ENCODE measurements around the gene METTL24. TPM values are rescaled to one million over a fixed set of nuclear protein-coding genes. Genes with fewer than 3 reads are reported as not detected.
A peak's percentile ranks its signal among the peaks of the same experiment; 100 is the strongest.
"Not testable (repeated sequence)": the region's sequence is repeated elsewhere in the genome, so short reads cannot be mapped to it uniquely, and the experiment has no call there.

Gene METTL24
- total RNA-seq, 2 donors from 2014 or later, result 1.7 to 2.1 TPM

DNA sequence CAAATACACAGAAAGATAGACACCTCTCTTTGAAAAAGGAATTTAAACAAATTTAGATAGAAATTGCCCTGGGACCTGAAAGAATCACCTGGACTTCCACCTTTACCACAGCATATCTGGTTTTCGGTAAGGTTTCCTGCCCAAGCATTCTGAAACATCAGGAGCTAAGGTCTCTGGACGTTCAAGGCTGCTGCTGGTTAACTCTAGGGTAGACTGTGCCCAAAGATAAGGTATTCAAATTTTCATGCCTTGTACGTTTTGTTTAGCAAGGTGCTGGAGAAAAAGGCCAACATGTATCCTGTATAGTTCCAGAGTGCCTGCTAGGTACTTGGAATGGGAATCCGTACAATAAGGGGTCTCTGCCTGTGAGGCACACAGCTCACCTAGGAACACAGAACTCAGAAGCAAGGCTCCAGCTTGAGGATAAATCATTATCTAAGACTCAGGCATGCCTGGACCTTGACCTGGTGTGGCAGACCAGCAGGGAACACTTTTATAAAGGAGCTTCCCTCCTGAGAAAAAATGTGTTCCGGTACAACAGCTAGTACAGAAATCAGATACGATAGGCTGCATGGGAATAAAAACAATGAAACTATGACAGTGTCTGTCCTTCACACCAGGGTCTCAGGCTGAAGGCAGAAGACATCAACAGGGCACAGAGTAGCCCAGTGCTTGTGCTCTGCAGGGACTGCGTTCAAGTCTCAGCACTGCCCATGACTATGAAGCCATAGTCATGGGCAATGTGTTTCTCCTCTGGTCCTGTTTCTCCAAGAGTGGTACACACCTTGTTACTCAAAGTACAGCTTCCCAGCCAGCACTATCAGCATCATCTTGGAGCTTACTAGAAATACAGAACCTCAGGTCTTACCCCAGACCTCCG, 70.4 kb downstream of the METTL24 start:
- ATAC-seq, result no peak
- intact Hi-C loops (cut with DNase I), result no loop called here
- no peak for DNase-seq

GRCh38 chr6:110285306-110286060, 72.7 kb downstream of the METTL24 start:
- no peak for DNase-seq
- intact Hi-C loops (cut with DNase I), result no loop called here
- ATAC-seq, result no peak

DNA sequence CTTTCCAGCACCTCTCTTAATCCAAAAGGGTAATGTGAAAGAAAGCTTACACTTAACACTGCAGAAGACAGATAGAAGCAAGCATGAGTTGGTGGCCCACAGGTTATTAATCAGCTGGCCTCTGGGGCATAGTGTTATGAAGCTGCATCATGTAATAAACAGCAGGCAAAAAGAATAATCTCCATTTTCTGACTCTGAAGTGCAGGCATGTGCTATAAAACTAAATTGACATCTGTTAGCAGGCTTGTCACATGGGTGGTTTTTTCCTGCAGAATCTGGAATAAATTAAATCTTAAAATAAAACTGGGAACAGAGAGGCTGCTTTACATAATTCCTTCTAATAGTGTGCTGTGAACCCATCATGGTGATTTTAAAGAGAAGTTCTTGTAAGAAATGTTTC, 73.3 kb downstream of the METTL24 start:
- DNase-seq (no peak), ATAC-seq (no peak)
- intact Hi-C loops (cut with DNase I), result no loop called here

DNA sequence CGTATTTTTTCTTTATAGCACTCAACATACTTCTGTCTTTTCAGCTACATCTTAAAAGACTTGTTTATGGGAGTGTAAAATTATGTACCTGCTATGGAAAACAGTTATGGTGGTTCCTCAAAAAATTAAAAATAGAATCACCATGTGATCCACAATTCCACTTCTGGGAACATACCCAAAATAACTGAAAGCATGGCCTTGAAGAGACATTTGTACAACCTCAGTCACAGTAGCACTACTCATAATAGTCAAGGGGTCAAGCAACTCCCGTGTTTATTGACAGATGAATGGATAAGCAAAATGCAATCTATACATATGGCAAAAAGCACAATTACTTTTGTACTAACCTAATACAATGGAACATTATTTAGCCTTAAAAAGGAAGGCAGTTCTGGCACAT, 74.5 kb downstream of the METTL24 start:
- no peak for DNase-seq
- ATAC-seq, result peak in 1 of 2 donors; percentile 50
- intact Hi-C loops (cut with DNase I), result no loop called here

GRCh38 chr6:110282412-110282811, 75.7 kb downstream of the METTL24 start:
- intact Hi-C loops (cut with DNase I), result no loop called here
- ATAC-seq (no peak), DNase-seq (no peak)

DNA sequence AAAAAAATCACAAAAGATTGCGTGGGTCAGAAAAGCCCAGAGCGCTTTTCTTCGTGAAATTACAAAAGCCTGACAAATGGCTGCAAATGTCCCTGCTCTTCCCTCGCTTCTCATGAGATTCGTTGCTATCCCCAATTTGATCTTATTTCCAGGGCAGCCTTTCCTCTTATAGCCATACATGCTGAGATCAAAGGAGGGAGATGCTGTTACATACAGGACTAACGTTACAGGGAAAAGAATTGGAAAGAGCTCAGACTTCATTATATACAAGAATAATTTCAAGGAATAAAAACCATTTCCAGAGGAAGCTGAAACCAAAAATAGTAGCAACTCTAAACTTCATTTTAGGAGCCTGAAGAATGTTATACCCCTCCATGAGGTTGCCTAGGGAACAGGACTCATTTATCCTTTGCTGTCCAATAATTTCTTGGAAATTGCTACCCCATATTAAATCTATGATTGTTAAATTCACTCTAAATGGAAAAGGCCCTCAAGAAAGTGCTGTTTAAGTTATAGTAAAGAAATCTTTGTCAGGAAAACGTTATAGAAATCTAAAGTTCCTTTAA, 81.0 kb downstream of the METTL24 start:
- intact Hi-C loops (cut with DNase I), result no loop called here

DNA sequence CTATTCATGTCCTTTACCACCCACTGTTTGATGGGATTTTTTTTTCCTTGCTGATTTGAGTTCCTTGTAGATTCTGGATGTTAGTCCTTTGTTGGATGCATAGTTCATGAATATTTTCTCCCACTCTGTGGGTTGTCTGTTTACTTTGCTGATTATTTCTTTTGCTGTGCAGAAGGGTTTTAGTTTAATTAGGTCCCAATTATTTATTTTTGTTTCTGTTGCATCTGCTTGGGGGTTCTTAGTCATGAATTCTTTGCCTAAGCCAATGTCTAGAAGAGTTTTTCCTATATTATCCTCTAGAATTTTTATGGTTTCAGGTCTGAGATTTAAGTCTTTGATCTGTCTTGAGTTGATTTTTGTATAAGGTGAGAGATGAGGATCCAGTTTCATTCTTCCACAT, 85.4 kb downstream of the METTL24 start:
- ATAC-seq; intact Hi-C loops (cut with DNase I); DNase-seq: not testable (repeated sequence)

More for the DNA sequence above, 81.0 kb downstream of the METTL24 start:
- ATAC-seq, result no peak
- DNase-seq, result no peak

DNA sequence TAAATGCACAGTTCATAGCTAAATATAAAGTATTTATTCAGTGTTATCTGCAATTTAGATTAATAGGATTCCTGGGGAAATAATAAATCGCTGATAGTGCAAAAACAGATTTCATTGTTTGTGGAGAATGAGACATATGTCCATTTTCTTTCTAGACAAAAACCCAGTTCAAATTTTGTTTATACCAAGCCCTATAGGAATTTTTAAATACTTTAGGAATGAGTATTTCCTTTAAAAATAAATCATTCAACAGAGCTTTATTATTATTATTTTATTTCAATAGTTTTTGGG, 86.5 kb downstream of the METTL24 start:
- ATAC-seq (no peak), DNase-seq (no peak)
- intact Hi-C loops (cut with DNase I), result no loop called here

GRCh38 chr6:110270165-110270564, 88.0 kb downstream of the METTL24 start:
- no peak for ATAC-seq
- intact Hi-C loops (cut with DNase I), result no loop called here
- no peak for DNase-seq

DNA sequence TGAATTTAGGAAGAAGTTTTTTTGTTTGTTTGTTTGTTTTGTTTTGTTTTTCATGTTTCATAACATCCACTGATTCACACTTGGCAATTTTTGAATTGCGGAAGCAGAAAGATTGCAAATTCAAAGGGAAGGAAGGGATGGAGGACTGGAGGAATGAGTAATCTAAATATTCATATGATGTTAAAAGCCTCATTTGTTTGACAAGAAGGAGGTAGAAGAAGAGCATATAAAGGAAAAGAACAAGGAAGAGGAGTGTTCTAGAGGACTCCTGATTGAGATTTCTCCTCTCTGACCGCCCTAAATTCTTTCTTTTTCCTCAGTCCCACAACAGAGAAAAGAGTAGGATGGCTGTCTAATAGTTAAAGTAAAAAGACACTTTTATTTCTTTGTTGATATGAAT, 88.5 kb downstream of the METTL24 start:
- intact Hi-C loops (cut with DNase I), result no loop called here
- no peak for DNase-seq
- no peak for ATAC-seq

DNA sequence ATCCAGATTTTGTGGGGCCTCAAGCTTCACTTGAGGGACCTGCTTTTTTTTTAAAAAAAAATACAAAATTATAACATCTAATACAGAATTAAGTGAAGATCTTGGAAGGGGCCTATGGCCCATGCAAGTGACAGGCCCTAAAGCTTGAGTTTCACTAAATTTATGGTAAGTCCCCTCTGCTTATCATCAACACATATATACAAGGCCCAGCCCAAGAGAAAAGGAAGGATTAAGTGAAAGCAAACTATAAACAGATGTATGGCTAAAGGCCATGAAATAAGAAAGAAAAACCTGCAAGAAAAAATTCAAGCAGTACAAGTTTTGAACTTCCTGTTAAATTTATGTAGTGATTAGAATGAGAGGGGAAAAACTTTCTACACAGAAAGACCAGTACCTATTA, 91.2 kb downstream of the METTL24 start:
- intact Hi-C loops (cut with DNase I), result no loop called here
- ATAC-seq (no peak), DNase-seq (no peak)

DNA sequence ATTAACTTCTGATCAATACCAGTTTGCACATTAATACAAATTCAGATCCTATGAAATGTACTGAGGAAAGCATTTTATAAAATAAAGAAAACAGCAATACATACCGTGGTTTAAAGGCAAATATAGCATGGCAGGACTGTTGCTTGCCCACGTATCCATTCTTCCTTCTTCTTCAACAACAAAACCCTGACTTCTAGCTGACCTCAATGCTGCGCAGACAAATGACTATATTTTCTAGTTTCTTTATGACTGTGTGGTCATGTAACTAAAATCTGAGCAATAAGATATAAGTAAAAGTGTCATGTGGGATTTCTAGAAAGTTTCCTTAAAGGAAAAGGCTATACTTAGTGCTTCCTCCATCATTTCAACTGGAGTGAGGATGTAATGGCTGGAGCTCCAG, 92.9 kb downstream of the METTL24 start:
- DNase-seq, result no peak
- intact Hi-C loops (cut with DNase I), result no loop called here
- ATAC-seq, result no peak

DNA sequence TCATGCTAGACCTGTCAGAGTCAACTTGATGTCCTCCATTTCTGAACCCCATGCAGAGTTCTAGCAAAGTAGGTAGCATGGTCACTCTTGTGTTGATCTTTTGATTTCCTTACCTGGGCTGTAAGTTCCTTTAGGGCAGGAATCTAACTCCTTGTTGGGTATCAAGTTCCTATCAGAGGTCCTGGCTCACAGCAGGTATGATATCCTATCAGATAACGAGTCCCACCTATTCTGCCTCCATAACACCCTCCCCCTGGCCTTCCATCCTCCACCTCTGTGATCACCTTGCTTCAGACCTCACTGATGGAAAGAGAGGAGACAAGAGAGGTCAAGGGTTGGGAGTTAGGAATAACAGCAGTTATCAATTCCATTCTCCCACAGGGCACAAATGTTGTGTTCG, 101.8 kb downstream of the METTL24 start:
- ATAC-seq (no peak), DNase-seq (no peak)
- intact Hi-C loops (cut with DNase I), result no loop called here

DNA sequence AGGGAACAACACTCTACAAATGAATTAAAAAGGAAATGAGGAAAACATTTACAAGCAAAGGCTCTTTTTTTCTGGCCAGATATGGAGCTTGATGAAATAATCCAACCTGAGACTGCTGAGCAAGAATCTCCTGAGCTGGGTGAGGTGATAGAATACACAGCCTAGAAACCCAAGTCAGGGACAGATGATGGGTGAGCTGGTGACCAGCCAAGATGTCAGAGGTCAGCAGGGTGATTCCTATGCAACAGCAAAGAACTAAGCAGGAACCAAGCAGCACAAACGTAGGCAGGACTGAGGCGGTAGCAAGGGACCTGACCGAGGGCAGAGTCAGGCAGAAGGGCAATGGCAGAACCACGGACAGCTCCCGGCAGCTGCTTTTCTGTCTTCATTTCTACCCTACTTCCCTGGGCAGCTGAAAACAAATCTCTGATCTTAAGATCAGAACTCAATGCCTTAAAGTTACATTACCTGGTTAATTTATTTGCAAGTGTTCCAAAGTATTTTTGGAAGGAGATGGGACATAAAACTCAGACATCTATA, 102.9 kb downstream of the METTL24 start:
- no peak for ATAC-seq
- DNase-seq, result no peak
- intact Hi-C loops (cut with DNase I), result no loop called here

- intact Hi-C loops (cut with DNase I), result no loop called here
Observed at GRCh38 chr6:110250838-110251237, 107.3 kb downstream of the METTL24 start.

DNA sequence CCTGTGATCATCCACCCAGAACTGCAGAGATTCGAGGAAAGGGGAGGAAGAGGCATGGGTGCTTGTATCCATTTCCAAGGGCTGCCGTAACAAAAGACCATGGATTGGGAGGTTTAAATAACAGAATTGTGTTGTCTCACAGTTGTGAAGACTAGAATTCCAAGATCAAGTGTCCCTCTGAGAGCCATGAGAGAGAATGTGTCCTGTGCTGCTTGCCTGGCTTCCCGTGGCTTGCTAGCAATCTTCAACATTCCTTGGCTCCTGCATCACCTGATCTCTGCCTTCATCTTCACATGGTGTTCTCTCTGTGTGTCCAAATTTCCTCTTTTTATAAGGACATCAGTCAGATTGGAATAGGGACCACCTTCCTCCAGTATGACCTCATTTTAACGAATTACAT, 108.1 kb downstream of the METTL24 start:
- ATAC-seq (no peak), DNase-seq (no peak)
- intact Hi-C loops (cut with DNase I), result no loop called here

More at GRCh38 chr6:110250838-110251237, 107.3 kb downstream of the METTL24 start:
- no peak for DNase-seq
- no peak for ATAC-seq

GRCh38 chr6:110246900-110247546, 111.1 kb downstream of the METTL24 start:
- DNase-seq (no peak), ATAC-seq (no peak)
- intact Hi-C loops (cut with DNase I), result no loop called here

- intact Hi-C loops (cut with DNase I), result no loop called here
- ATAC-seq (no peak), DNase-seq (no peak)
Observed at GRCh38 chr6:110246378-110246777, 111.8 kb downstream of the METTL24 start.

GRCh38 chr6:110244621-110245020, 113.5 kb downstream of the METTL24 start:
- DNase-seq; intact Hi-C loops (cut with DNase I); ATAC-seq: not testable (repeated sequence)
